IPS-15b (cell line): Measurements from ENCODE around the gene UPK3B.
A peak's percentile ranks its signal among the peaks of the same experiment; 100 is the strongest.
"Not testable (repeated sequence)": the region's sequence is repeated elsewhere in the genome, so short reads cannot be mapped to it uniquely, and the experiment has no call there.

Source experiments
- H3K27me3 ChIP-seq: one replicate; pipeline ENCODE4 v1.6.1; 2013; ENCODE audit warnings: low read length; ENCODE audit not compliant: control insufficient read depth, insufficient read depth
- H3K36me3 ChIP-seq: one replicate; pipeline ENCODE4 v1.6.1; 2013; ENCODE audit warnings: low read length; ENCODE audit not compliant: control insufficient read depth, insufficient read depth
- H3K4me1 ChIP-seq: one replicate; pipeline ENCODE4 v1.6.1; 2013; ENCODE audit warnings: mild to moderate bottlenecking, low read length; ENCODE audit not compliant: control insufficient read depth, insufficient read depth
- H3K4me3 ChIP-seq: one replicate; pipeline ENCODE4 v1.5.1; 2013; ENCODE audit warnings: low read depth, low read length
- H3K9ac ChIP-seq: one replicate; pipeline ENCODE4 v1.6.1; 2013; ENCODE audit warnings: low read depth, mild to moderate bottlenecking, low read length
- H3K9me3 ChIP-seq: one replicate; pipeline ENCODE4 v1.6.1; 2013; ENCODE audit warnings: mild to moderate bottlenecking, low read length; ENCODE audit not compliant: control insufficient read depth, insufficient read depth

The UPK3B gene

GRCh38 chr7:76549855-76550248 is 39.5 kb downstream of the UPK3B start:
- Histone ChIP-seq H3K4me3 (peak overlapping the region; percentile 68), H3K9ac (peak overlapping the region; percentile 70)
- not testable (repeated sequence) for H3K36me3 ChIP-seq, H3K4me1 ChIP-seq, H3K27me3 ChIP-seq, H3K9me3 ChIP-seq

- not testable (repeated sequence) for H3K36me3 ChIP-seq, H3K9ac ChIP-seq, H3K27me3 ChIP-seq, H3K4me3 ChIP-seq, H3K4me1 ChIP-seq, H3K9me3 ChIP-seq
These were observed 41.6 kb downstream of the UPK3B start for GRCh38 chr7:76551992-76552391.

GRCh38 chr7:76559685-76560084 is 49.3 kb downstream of the UPK3B start:
- not testable (repeated sequence) for H3K4me3 ChIP-seq, H3K9me3 ChIP-seq

GRCh38 chr7:76560157-76560556 is 49.8 kb downstream of the UPK3B start:
- H3K9me3 ChIP-seq, H3K36me3 ChIP-seq, H3K9ac ChIP-seq, H3K4me1 ChIP-seq, H3K27me3 ChIP-seq, H3K4me3 ChIP-seq: not testable (repeated sequence)

More at GRCh38 chr7:76559685-76560084, 49.3 kb downstream of the UPK3B start:
- H3K27me3 ChIP-seq, H3K9ac ChIP-seq, H3K4me1 ChIP-seq, H3K36me3 ChIP-seq: not testable (repeated sequence)

GRCh38 chr7:76561342-76561741 is 51.0 kb downstream of the UPK3B start:
- H3K4me3 ChIP-seq, H3K36me3 ChIP-seq, H3K9me3 ChIP-seq, H3K27me3 ChIP-seq, H3K9ac ChIP-seq, H3K4me1 ChIP-seq: not testable (repeated sequence)

GRCh38 chr7:76565001-76565400 is 54.6 kb downstream of the UPK3B start:
- not testable (repeated sequence) for H3K4me1 ChIP-seq, H3K9ac ChIP-seq, H3K4me3 ChIP-seq, H3K27me3 ChIP-seq, H3K9me3 ChIP-seq, H3K36me3 ChIP-seq
